Cardiac fibroblast (primary cell): ENCODE data around the gene CCSER1.
A peak's percentile ranks its signal among the peaks of the same experiment; 100 is the strongest.
"Not testable (repeated sequence)": the region's sequence is repeated elsewhere in the genome, so short reads cannot be mapped to it uniquely, and the experiment has no call there.

Source experiments
- DNase-seq, 2 donors: peaks; one replicate each; pipeline versions ENCODE4 v3.0.0 to v3.0.0-alpha.2; 2010; ENCODE audit warnings: low read depth in 2 of 2
- H3K4me3 ChIP-seq, 2 donors: replicated peaks in 1 of 2; 1 replicate in 1 of 2; 2 replicates in 1 of 2; pipeline ENCODE4 v1.5.1; 2011; ENCODE audit warnings: low read depth in 2 of 2, low read length in 2 of 2, mild to moderate bottlenecking in 2 of 2, moderate library complexity in 1 of 2
- TF ChIP-seq, protein P1 (sequence below): IDR thresholded peaks from one replicate; pipeline ENCODE4 v1.5.1; 2011; ENCODE audit warnings: low read depth, mild to moderate bottlenecking, low read length, inconsistent platforms

Gene CCSER1

DNA sequence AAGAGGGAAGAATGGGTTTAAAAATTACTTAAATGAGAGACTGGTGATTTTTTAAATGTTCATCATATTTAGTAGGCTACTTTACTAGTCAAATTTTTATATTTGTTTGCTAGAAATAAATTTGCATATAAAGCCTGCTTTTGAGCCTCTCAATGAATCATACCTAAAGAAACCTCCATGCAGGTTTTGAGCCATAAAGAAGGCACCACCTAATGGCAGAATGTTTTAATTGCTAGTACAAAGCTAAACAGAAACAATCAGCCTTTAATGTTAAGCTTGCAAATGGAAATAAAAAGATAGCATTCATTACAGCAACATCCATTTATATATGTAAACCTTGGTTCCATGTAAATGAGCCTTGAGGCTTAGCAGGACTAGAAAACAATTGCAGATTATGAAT is 989.7 kb downstream of the CCSER1 start:
- TF ChIP-seq, protein P1, sequence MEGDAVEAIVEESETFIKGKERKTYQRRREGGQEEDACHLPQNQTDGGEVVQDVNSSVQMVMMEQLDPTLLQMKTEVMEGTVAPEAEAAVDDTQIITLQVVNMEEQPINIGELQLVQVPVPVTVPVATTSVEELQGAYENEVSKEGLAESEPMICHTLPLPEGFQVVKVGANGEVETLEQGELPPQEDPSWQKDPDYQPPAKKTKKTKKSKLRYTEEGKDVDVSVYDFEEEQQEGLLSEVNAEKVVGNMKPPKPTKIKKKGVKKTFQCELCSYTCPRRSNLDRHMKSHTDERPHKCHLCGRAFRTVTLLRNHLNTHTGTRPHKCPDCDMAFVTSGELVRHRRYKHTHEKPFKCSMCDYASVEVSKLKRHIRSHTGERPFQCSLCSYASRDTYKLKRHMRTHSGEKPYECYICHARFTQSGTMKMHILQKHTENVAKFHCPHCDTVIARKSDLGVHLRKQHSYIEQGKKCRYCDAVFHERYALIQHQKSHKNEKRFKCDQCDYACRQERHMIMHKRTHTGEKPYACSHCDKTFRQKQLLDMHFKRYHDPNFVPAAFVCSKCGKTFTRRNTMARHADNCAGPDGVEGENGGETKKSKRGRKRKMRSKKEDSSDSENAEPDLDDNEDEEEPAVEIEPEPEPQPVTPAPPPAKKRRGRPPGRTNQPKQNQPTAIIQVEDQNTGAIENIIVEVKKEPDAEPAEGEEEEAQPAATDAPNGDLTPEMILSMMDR, result no peak
- DNase-seq, result peak; percentile 8 to 31
- no peak overlapping the region for H3K4me3 ChIP-seq

DNA sequence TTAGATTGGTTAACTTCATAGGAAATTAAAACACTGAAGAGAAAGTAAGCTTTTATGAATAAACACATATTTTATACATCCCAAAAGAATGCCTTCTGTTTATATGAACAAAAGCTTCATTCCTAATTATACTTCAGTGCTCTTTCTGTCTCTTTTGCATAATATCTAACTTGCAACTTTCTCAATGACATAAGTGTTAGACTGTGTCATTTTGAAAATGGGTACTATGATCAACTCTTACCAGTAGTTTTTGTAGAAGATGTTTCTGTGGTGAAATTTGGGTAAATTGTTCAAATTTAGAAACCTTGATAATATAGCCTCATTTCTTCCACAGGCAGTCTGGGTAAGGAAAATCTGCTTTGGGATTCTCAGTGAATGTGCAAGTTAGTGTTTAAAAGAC is 991.4 kb downstream of the CCSER1 start:
- no peak overlapping the region for H3K4me3 ChIP-seq
- DNase-seq, result no peak
- TF ChIP-seq, protein P1, result no peak

DNA sequence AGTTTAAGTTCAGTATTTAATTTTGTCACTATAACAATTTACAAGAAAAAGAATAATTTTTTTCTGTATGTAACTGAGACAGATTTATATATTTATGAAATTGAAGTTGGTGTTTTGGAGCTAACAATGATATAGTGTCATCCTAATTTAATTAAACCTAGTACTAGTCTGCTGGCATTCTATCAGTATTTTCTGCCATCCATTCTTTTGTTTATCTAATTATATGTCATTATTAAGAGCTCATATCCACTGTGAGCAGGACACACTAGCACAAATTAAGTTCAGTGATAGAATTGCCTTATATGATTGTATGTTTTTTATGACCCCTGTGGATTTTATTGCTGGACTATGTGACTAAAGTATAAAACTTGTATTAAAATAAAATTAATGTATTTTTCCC is 996.5 kb downstream of the CCSER1 start:
- no peak for DNase-seq
- H3K4me3 ChIP-seq, result no peak overlapping the region
- TF ChIP-seq, protein P1, result no peak

DNA sequence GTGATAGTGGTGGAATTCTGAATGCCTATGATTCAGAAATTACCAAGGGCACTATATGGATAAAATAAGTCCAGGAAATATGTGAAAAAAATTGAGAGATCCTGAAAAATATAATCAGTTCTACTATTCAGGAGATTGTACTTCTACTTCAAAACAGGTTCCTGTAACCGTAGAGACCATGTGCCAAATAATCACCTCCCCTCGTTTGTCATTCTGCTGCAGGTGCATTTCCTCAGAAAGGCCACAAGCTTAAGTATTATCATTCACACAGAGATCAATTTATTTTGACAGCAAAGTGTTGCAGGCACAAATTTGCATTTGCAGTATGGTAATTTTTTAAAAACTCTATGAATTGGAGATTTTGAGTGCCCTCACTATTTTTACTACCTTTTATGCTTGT is 1000.0 kb downstream of the CCSER1 start:
- no peak for DNase-seq
- TF ChIP-seq, protein P1, result no peak
- H3K4me3 ChIP-seq, result no peak overlapping the region

DNA sequence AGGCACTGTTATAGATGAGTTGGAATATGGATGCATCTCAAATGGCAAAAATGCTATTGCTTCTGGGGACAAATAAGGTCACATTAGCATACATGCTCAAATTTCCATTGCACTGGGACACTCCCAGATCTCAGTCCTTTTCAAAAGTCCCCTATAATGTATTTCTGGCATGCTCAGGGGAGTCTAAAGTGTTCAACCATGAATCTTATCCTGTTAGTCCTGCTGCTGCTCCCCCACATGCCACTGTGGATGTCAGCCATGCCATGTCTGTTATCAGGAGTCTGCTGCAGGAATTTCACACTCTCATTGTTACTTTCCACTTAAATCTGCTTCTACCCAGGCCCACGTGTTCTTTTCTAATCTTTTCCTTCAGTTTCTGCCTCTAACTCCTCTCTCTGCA is 1000.6 kb downstream of the CCSER1 start:
- TF ChIP-seq, protein P1, result no peak
- H3K4me3 ChIP-seq, result no peak overlapping the region

DNA sequence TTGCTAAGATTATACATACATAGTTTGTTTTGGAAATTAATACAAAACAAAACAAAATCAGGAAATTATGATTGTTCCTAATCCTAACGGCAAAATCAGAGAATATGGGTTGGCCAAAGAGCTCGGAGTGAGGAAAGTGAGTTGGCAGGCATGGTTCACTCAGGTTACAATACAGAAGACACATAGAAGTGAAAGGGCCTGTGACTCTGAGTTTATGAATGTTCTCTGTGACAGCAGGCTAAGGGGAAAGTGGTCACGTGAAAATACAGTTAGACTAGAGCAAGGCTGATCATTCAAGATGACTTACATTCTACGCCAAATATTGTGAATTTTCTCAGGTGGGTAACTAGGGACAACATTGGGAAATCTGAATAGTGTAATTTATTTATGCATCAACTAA is 1001.3 kb downstream of the CCSER1 start:
- no peak for DNase-seq
- TF ChIP-seq, protein P1, result no peak
- H3K4me3 ChIP-seq, result no peak overlapping the region

More for the DNA sequence above, 1000.6 kb downstream of the CCSER1 start:
- no peak for DNase-seq

DNA sequence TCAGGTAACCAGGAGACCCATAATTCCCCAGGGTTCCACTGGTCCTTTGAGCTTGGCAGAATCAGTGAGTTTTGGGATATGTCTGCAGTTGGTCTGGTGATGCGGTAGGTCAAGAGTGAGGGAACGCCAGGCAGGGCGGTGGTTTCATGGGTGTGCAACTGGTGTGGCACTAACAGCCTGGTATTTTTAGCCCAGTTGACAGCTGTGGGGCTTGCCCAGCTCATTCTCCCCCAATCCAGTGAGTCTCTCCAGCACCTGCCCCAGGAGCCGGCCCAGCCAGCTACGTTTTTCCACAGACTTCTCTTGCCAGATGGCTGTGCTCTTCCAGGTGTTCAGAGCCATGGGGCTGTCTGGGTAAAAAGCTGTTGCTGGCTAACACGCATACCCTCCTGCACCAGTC is 1019.9 kb downstream of the CCSER1 start:
- DNase-seq, result no peak
- TF ChIP-seq, protein P1, result no peak
- no peak overlapping the region for H3K4me3 ChIP-seq

DNA sequence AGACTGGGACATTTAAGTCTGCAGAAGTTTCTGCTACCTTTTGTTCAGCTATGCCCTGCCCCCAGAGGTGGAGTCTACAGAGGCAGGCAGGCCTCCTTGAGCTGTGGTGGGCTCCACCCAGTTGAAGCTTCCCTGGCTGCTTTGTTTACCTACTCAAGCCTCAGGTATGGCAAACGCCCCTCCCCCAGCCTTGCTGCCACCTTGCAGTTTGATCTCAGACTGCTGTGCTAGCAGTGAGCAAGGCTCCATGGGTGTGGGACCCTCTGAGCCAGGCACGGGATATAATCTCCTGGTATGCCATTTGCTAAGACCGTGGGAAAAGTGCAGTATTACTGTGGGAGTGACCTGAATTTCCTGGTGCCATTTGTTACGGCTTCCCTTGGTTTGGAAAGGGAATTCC is 1026.8 kb downstream of the CCSER1 start:
- H3K4me3 ChIP-seq, DNase-seq: not testable (repeated sequence)

DNA sequence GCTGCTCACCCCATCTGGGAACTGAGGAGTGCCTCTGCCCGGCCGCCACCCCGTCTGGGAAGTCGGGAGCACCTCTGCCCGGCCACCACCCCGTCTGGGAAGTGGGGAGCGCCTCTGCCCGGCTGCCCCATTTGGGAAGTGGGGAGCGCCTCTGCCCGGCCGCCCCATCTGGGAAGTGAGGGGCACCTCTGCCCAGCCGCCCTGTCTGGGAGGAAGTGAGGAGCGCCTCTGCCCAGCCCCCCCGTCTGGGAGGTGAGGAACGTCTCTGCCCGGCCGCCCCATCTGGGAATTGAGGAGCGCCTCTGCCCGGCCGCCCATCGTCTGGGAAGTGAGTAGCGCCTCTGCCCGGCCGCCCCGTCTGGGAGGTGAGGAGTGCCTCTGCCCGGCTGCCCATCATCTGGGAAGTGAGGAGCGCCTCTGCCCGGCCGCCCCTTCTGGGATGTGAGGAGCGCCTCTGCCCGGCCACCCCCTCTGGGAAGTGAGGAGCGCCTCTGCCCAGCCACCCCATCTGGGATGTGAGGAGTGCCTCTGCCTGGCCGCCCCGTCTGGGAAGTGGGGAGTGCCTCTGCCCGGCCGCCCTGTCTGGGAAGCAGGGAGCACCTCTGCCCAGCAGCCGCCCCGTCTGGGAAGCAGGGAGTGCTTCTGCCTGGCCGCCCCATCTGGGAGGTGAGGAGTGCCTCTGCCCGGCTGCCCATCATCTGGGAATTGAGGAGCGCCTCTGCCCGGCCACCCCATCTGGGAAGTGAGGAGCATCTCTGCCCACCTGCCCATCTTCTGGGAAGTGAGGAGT is 1040.9 kb downstream of the CCSER1 start:
- DNase-seq, H3K4me3 ChIP-seq: not testable (repeated sequence)
